PC-3 (cell line): ENCODE results near the gene VWA5A. TPM values are rescaled to one million over a fixed set of nuclear protein-coding genes. Genes with fewer than 3 reads are reported as not detected.
A peak's percentile ranks its signal among the peaks of the same experiment; 100 is the strongest.

Experiments
- ATAC-seq: fragments of 200-7000 bp; cut with Tn5 transposase; 2 replicates; pipeline ENCODE4 v1.9.1; 2020; ENCODE audit warnings: mild to moderate bottlenecking, moderate library complexity
- BruUV-seq: library from RNA; stranded (reverse); fragments of 400-500 nt; replicated peaks from 2 replicates; lab custom pipeline; 2021; lab: Mats Ljungman, UMichigan
- CTCF ChIA-PET: fragments of 300-600 bp; sonication (Branson Sonifier 250); formaldehyde crosslinking; loops from one replicate; lab custom pipeline; 2022; ENCODE audit warnings: antibody characterized with exemption; lab: Charles Lee
- POLR2A ChIA-PET: fragments of 300-600 bp; sonication (Branson Sonifier 250); formaldehyde crosslinking; loops from one replicate; lab custom pipeline; 2022; ENCODE audit warnings: antibody characterized with exemption; ENCODE audit not compliant: unreplicated experiment; lab: Charles Lee
- DNase-seq: peaks from one replicate; pipeline ENCODE4 v3.0.0-alpha.2; 2015
- H2AFZ ChIP-seq: fragments of 300-600 bp; sonication (generic); 2 replicates; pipeline ENCODE4 v1.6.0; 2016; ENCODE audit warnings: antibody characterized with exemption, low read length
- H3F3A ChIP-seq: fragments of 300-600 bp; sonication (generic); one replicate; pipeline ENCODE4 v1.6.0; 2017; ENCODE audit warnings: antibody characterized with exemption, low read length, control low read depth, mild to moderate bottlenecking; ENCODE audit not compliant: unreplicated experiment
- H3K27ac ChIP-seq: fragments of 300-600 bp; sonication (generic); 2 replicates; pipeline ENCODE4 v1.5.1; 2016; ENCODE audit warnings: mild to moderate bottlenecking, low read length
- H3K27me3 ChIP-seq: fragments of 300-600 bp; sonication (generic); 2 replicates; pipeline ENCODE4 v1.6.1; 2016; ENCODE audit warnings: low read length, mixed read lengths
- H3K36me3 ChIP-seq: fragments of 300-600 bp; sonication (generic); 2 replicates; pipeline ENCODE4 v1.6.1; 2016; ENCODE audit warnings: low read depth, mixed run types, low read length, mixed read lengths
- H3K4me1 ChIP-seq: fragments of 300-600 bp; sonication (generic); 2 replicates; pipeline ENCODE4 v1.5.1; 2016; ENCODE audit warnings: low read length; ENCODE audit not compliant: insufficient read depth
- H3K4me2 ChIP-seq: fragments of 300-600 bp; sonication (generic); 2 replicates; pipeline ENCODE4 v1.6.0; 2016; ENCODE audit warnings: low read length
- H3K4me3 ChIP-seq: fragments of 300-600 bp; sonication (generic); 2 replicates; pipeline ENCODE4 v1.5.1; 2016; ENCODE audit warnings: mild to moderate bottlenecking, low read length, mixed read lengths
- H3K79me2 ChIP-seq: fragments of 300-600 bp; sonication (generic); 2 replicates; pipeline ENCODE4 v1.6.1; 2017; ENCODE audit warnings: low read length, mixed read lengths
- H3K9ac ChIP-seq: fragments of 300-600 bp; sonication (generic); 2 replicates; pipeline ENCODE4 v1.6.0; 2016; ENCODE audit warnings: mild to moderate bottlenecking, low read length
- H3K9me2 ChIP-seq: fragments of 300-600 bp; sonication (generic); replicated peaks from 2 replicates; pipeline ENCODE4 v1.6.1; 2016; ENCODE audit warnings: mixed run types, low read length, mixed read lengths
- H3K9me3 ChIP-seq: fragments of 300-600 bp; sonication (generic); 2 replicates; pipeline ENCODE4 v1.6.1; 2016; ENCODE audit warnings: low read length, mixed read lengths
- H4K20me1 ChIP-seq: fragments of 300-600 bp; sonication (generic); 2 replicates; pipeline ENCODE4 v1.6.1; 2016; ENCODE audit warnings: low read length, mixed read lengths
- EZH2 ChIP-seq: fragments of 300-600 bp; sonication (generic); IDR thresholded peaks from one replicate; pipeline ENCODE4 v1.6.1; 2017; ENCODE audit warnings: antibody characterized with exemption, mild to moderate bottlenecking, low read length; ENCODE audit not compliant: unreplicated experiment
- EZH2phosphoT487 ChIP-seq: fragments of 300-600 bp; sonication (generic); IDR thresholded peaks from 2 replicates; pipeline ENCODE4 v1.6.1; 2018; ENCODE audit warnings: mild to moderate bottlenecking, antibody characterized with exemption, low read length, borderline replicate concordance
- intact Hi-C: fragments of 100-400 bp; cut with micrococcal nuclease; formaldehyde crosslinking; loops from 2 replicates; pipeline ENCODE4 v1.9.0; 2023
- total RNA-seq: library from RNA; depleted of rRNA; stranded (reverse); fragments of >200 nt; gene quantifications from 2 replicates; pipeline ENCODE4 v1.2.3, GENCODE V29; 2014
- TF ChIP-seq, protein P1 (sequence below): fragments of 300-600 bp; sonication (generic); conservative IDR thresholded peaks from 2 replicates; pipeline ENCODE4 v1.5.1; 2017; ENCODE audit warnings: antibody characterized with exemption, low read depth, mild to moderate bottlenecking, low read length

Gene VWA5A
- total RNA-seq, 1 experiment from 2014 or later: not detected

- H3K9ac ChIP-seq: no peak overlapping the region
- ATAC-seq: no peak
- POLR2A ChIA-PET: no interaction called here
These were observed 33.8 kb upstream of the VWA5A start for GRCh38 chr11:124081483-124081882.

GRCh38 chr11:124082371-124082770 lies 32.9 kb upstream of the VWA5A start:
- TF ChIP-seq, protein P1, sequence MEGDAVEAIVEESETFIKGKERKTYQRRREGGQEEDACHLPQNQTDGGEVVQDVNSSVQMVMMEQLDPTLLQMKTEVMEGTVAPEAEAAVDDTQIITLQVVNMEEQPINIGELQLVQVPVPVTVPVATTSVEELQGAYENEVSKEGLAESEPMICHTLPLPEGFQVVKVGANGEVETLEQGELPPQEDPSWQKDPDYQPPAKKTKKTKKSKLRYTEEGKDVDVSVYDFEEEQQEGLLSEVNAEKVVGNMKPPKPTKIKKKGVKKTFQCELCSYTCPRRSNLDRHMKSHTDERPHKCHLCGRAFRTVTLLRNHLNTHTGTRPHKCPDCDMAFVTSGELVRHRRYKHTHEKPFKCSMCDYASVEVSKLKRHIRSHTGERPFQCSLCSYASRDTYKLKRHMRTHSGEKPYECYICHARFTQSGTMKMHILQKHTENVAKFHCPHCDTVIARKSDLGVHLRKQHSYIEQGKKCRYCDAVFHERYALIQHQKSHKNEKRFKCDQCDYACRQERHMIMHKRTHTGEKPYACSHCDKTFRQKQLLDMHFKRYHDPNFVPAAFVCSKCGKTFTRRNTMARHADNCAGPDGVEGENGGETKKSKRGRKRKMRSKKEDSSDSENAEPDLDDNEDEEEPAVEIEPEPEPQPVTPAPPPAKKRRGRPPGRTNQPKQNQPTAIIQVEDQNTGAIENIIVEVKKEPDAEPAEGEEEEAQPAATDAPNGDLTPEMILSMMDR: no peak
- TF ChIP-seq EZH2 (no peak), EZH2phosphoT487 (no peak)
- Histone ChIP-seq H4K20me1 (no peaks in the 10 kb centered on the region), H3K4me3 (no peak overlapping the region), H3K9me3 (no peaks in the 10 kb centered on the region), H3K4me2 (no peak overlapping the region), H3K79me2 (no peaks in the 10 kb centered on the region), H3K9me2 (no peaks in the 10 kb centered on the region), H3F3A (no peaks in the 10 kb centered on the region), H3K9ac (no peak overlapping the region), H3K27me3 (peaks cover 74% of the 10 kb centered on the region), H3K36me3 (no peaks in the 10 kb centered on the region), H3K27ac (no peak overlapping the region), H3K4me1 (peaks cover 10% of the 10 kb centered on the region), H2AFZ (no peak overlapping the region)
- ChIA-PET POLR2A (no interaction called here), CTCF (no interaction called here)
- DNase-seq: no peak
- no peak for ATAC-seq
- intact Hi-C loops: no loop called here
- no TSS peak for BruUV-seq

More at GRCh38 chr11:124081483-124081882, 33.8 kb upstream of the VWA5A start:
- no peaks in the 10 kb centered on the region for H3K9me2 ChIP-seq
- H4K20me1 ChIP-seq: no peaks in the 10 kb centered on the region
- H3K9me3 ChIP-seq: no peaks in the 10 kb centered on the region
- CTCF ChIA-PET: no interaction called here
- no peak for DNase-seq
- H3K4me3 ChIP-seq: no peak overlapping the region
- no peak overlapping the region for H3K27ac ChIP-seq
- H3K4me1 ChIP-seq: peaks cover 10% of the 10 kb centered on the region
- H3K36me3 ChIP-seq: no peaks in the 10 kb centered on the region
- intact Hi-C loops: no loop called here
- no peak overlapping the region for H3K4me2 ChIP-seq
- TF ChIP-seq, protein P1: no peak
- TF ChIP-seq EZH2phosphoT487 (no peak), EZH2 (no peak)
- no peak overlapping the region for H2AFZ ChIP-seq
- H3K79me2 ChIP-seq: no peaks in the 10 kb centered on the region
- H3K27me3 ChIP-seq: peaks cover 73% of the 10 kb centered on the region
- BruUV-seq: no TSS peak
- no peaks in the 10 kb centered on the region for H3F3A ChIP-seq

DNA sequence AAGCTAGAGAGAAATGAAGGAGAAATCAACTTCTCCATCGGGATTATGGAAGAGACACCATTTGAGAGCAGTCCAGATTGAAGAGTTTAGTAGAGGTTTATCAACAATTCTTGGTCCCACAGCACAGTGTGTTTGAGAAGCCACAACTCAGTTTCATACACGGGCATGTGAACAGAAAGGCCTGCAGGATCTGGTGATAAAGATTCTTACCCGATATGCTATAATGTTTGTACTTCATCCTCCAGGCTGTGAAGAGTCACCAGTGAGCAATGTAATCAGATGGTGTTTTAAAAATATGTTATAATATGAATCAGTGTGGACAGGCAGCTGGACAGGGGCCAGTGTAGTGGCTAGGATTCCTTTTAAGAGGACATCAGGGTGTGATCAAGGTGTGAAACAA lies 29.7 kb upstream of the VWA5A start:
- no peak overlapping the region for H3K4me2 ChIP-seq
- ChIA-PET POLR2A (no interaction called here), CTCF (no interaction called here)
- no peaks in the 10 kb centered on the region for H4K20me1 ChIP-seq
- BruUV-seq: no TSS peak
- no peaks in the 10 kb centered on the region for H3K36me3 ChIP-seq
- no peak overlapping the region for H2AFZ ChIP-seq
- no peaks in the 10 kb centered on the region for H3K9me2 ChIP-seq
- no peak overlapping the region for H3K9ac ChIP-seq
- no peaks in the 10 kb centered on the region for H3F3A ChIP-seq
- no peak overlapping the region for H3K4me3 ChIP-seq
- intact Hi-C loops: no loop called here
- H3K27me3 ChIP-seq: peaks cover 87% of the 10 kb centered on the region
- peaks cover 6% of the 10 kb centered on the region for H3K4me1 ChIP-seq
- DNase-seq (peak; percentile 19), ATAC-seq (no peak)
- no peaks in the 10 kb centered on the region for H3K79me2 ChIP-seq
- TF ChIP-seq EZH2 (no peak), EZH2phosphoT487 (no peak)
- TF ChIP-seq, protein P1: no peak
- H3K27ac ChIP-seq: no peak overlapping the region
- H3K9me3 ChIP-seq: no peaks in the 10 kb centered on the region
